Testis (tissue), 2 donors: Measurements from ENCODE around the gene MAP3K2.

Experiments used
- POLR2A ChIP-seq: fragments of 450-650 bp; IDR thresholded peaks from one replicate; pipeline ENCODE4 v1.6.1; 2017; ENCODE audit warnings: antibody characterized with exemption, mild to moderate bottlenecking, moderate library complexity
- TF ChIP-seq, protein P1 (sequence below), 3 experiments: fragments of 450-650 bp in 2 of 3; fragments of 200-600 bp in 1 of 3; sonication (generic) in 1 of 3; IDR thresholded peaks; one replicate each; pipeline ENCODE4 v1.5.1; 2016 to 2019; ENCODE audit warnings: antibody characterized with exemption in 3 of 3, mild to moderate bottlenecking in 2 of 3, moderate library complexity in 1 of 3

DNA sequence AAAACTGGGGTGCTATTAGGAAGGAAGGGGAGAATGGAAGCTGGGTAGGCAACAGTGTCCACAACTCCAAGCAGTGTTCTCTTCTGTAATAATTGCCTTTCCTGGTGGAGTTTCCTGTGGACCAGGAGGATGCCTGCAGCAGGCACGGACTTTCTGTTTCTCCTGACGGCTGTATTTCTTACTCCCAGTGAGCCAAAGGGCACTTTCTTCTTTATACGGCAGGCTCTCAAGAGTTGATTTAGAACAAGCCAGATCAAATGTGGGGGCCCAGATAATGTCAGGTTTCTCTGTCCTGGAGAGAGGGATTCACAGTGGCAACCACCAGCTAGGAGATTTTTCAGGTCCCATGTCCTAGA lies 17.5 kb upstream of the MAP3K2 start:
- TF ChIP-seq, protein P1, sequence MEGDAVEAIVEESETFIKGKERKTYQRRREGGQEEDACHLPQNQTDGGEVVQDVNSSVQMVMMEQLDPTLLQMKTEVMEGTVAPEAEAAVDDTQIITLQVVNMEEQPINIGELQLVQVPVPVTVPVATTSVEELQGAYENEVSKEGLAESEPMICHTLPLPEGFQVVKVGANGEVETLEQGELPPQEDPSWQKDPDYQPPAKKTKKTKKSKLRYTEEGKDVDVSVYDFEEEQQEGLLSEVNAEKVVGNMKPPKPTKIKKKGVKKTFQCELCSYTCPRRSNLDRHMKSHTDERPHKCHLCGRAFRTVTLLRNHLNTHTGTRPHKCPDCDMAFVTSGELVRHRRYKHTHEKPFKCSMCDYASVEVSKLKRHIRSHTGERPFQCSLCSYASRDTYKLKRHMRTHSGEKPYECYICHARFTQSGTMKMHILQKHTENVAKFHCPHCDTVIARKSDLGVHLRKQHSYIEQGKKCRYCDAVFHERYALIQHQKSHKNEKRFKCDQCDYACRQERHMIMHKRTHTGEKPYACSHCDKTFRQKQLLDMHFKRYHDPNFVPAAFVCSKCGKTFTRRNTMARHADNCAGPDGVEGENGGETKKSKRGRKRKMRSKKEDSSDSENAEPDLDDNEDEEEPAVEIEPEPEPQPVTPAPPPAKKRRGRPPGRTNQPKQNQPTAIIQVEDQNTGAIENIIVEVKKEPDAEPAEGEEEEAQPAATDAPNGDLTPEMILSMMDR (IDR thresholded peaks at IDR 0.05) = no peak
- no peak for TF ChIP-seq POLR2A
